Measurements from ENCODE around the gene IRF2BPL.

- TF ChIP-seq POLR2A (IDR thresholded peaks at IDR 0.05; ENCODE audit: low read depth, low read length), result no peak
- no peak for TF ChIP-seq TAF1 (IDR thresholded peaks at IDR 0.05; ENCODE audit: borderline replicate concordance, low read depth, low read length)
These were observed 8.1 kb upstream of the IRF2BPL start for GRCh38 chr14:77036484-77037214.
